LNCaP clone FGC (cell line): Measurements from ENCODE around the gene DOK4.

Source experiments
- DNase-seq: peaks from one replicate; pipeline ENCODE4 v3.0.0-alpha.2; 2011; ENCODE audit warnings: low read depth
- H3K4me3 ChIP-seq: 2 replicates; pipeline ENCODE4 v1.5.1; 2011; ENCODE audit warnings: mild to moderate bottlenecking, low read depth, low read length, control low read depth
- CTCF ChIP-seq: IDR thresholded peaks from 2 replicates; pipeline ENCODE4 v1.5.1; 2012; ENCODE audit warnings: mild to moderate bottlenecking; ENCODE audit not compliant: control insufficient read depth, insufficient read depth; ENCODE audit errors: extremely low read depth

DOK4 gene

DNA sequence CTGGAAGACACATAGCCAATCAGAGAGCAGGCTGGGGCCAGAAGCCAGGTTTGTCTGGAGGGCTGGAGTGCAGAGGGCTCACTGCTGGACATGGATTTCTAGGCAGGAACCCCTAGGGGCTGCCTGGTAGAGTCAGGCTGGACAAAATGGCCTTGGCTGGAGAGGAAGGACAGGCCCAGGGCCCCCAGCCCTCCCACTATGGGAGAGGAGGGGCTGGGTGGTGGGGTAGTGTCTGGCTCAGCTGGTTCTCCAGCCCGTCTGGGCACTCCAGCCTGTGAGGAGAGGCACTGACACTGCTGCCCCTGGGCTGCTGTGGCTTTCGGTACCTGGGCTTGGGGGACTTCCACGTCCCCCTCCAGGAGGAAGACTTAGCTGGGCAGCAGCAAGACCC, 21.7 kb upstream of the DOK4 start:
- no peak for TF ChIP-seq CTCF
- no peak for DNase-seq

DNA sequence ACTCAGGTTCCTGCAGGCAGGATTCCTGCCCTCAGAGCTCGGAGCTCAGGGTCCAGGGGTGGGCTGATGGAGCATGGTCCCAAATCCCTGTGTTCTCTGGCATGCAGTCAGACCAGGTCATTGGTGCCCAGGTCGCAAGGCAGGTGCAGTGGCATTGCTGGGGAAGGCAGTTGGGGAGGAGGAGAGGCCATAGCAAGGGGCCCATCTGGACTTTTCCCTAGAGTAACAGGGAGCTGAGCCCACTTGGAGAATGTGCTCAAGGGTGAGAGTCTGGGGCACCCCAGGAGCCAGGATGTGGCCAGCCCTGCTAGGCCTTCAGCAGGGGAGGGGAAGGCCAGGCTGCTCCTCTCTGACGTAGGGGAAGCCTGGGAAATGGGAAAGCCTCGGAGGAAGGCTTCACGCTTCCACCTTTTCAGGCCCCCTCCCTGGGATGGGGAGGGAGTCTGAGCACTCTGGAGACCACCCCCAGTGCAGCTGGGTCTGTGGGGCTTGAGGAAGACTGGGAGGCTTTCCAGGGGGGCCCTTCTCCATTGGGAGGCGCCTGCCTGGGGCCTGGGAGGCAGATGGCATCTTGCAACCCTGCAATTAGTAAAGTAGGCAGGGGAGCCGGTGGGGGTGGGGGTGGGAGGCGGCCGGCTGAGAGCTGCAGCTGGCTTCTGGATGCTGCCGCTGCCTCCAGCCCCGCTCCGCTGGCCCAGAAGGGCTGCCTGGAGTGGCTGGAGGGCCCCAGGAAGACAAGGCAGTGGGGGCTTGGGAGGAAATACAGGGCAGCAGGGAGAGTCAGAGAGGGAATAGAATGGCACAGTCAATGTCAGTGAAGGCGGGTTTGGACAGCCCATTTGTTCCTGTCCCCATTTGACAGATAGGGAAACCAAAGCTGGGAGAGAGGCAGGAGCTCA, 21.1 kb upstream of the DOK4 start:
- DNase-seq, result no peak
- no peak for TF ChIP-seq CTCF
- H3K4me3 ChIP-seq, result no peak overlapping the region

More for the DNA sequence above, 21.7 kb upstream of the DOK4 start:
- no peak overlapping the region for H3K4me3 ChIP-seq

DNA sequence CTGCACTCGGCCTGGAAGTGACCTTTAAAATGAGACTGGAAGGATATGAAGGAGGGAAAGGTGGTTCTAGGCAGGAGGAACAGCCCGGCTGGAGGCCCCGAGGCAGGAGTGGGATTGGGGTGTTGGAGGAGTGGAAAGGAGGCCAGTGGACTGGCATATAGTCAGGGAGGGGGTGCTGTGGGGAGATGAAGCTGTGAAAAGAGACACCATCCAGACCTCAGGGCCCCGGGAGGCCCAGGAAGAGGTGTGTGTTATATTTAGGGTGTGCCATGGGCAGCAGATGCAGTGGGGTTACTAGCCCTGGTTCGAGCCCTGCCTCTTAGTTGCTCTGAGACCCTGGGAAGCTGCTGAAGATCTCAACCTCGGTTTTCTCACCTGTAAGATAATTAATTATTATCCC, 18.9 kb upstream of the DOK4 start:
- no peak overlapping the region for H3K4me3 ChIP-seq
- TF ChIP-seq CTCF, result no peak
- DNase-seq, result no peak

DNA sequence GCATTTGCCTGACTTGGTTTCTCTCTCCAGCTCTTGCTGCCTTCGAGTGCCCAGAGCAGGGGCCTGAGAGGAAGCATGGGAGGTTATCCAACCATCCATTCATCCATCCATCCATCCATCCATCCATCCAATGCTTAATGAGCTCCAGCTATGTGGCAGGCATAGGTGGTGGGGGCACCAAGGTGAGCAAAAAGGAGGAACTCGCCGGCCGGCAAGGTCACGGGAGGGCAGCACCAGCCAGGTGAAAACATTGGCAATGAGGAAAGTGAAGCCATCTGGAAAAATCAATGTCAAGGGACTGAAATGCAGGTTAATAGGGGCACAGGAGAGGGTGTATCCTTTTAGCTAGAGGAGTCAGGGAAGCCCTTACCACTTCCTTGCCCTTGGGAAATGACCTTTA, 18.2 kb upstream of the DOK4 start:
- DNase-seq, result no peak
- no peak for TF ChIP-seq CTCF
- H3K4me3 ChIP-seq, result no peak overlapping the region

GRCh38 chr16:57504001-57504400, 17.7 kb upstream of the DOK4 start:
- no peak for DNase-seq
- H3K4me3 ChIP-seq, result no peak overlapping the region
- no peak for TF ChIP-seq CTCF

DNA sequence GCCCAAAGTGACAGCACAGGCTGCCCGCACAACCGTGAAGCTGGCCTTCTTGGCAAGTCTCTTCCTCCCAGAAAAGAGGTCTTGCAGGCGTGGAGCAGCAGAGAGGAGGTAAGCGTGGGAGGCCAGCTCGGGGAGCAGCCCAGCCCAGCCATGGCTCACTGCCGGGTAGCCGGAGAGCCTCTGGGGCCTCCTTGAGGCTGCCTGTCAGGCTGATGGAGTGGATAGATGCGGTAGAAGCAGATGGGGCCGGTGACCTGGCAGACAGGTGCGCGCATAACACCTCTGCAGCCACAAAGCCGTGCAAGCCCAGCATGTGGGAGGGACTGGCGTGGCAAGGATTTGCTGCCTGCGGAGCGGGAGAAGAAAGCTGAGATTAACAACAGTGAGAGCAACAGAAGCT, 17.1 kb upstream of the DOK4 start:
- no peak for TF ChIP-seq CTCF
- DNase-seq, result no peak
- no peak overlapping the region for H3K4me3 ChIP-seq
